Measurements from ENCODE around the gene ANKRD33.

Gene ANKRD33

DNA sequence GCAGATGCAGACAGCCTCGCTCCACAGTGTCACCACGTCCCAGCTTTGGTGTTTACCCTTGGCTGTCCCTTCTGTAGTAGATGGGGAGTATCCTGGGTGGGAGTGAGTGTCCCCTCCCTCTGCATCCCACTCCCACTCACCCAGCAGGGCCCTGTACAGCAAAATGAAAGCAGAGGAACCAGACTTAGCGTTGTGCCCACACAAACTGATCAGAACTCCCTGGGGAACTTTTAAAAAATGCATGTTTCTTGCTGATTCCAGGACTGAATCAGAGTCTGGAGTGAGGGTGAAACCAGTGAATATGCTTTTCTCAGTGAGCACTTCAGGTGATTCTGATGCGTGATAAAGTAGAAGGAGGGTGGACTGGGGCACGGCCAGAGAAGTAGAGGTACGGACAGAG, 22.3 kb downstream of the ANKRD33 start:
- H3K4me1 Mint-ChIP-seq (ENCODE audit: low read depth) = no peaks in the 10 kb centered on the region
- no peaks in the 10 kb centered on the region for H3K9me3 Mint-ChIP-seq
- H3K36me3 Mint-ChIP-seq (ENCODE audit: low read depth) = no peaks in the 10 kb centered on the region
- no peak overlapping the region for H3K4me3 Mint-ChIP-seq
- no peak overlapping the region for H3K27ac Mint-ChIP-seq
- peaks cover 29% of the 10 kb centered on the region for H3K27me3 Mint-ChIP-seq
- DNase-seq = no peak

GRCh38 chr12:51910691-51911090, 22.8 kb downstream of the ANKRD33 start:
- no peaks in the 10 kb centered on the region for H3K36me3 Mint-ChIP-seq (ENCODE audit: low read depth)
- H3K4me1 Mint-ChIP-seq (ENCODE audit: low read depth) = no peaks in the 10 kb centered on the region
- H3K4me3 Mint-ChIP-seq = no peak overlapping the region
- H3K9me3 Mint-ChIP-seq = no peaks in the 10 kb centered on the region
- H3K27me3 Mint-ChIP-seq = peaks cover 29% of the 10 kb centered on the region
- no peak for DNase-seq
- H3K27ac Mint-ChIP-seq = no peak overlapping the region

DNA sequence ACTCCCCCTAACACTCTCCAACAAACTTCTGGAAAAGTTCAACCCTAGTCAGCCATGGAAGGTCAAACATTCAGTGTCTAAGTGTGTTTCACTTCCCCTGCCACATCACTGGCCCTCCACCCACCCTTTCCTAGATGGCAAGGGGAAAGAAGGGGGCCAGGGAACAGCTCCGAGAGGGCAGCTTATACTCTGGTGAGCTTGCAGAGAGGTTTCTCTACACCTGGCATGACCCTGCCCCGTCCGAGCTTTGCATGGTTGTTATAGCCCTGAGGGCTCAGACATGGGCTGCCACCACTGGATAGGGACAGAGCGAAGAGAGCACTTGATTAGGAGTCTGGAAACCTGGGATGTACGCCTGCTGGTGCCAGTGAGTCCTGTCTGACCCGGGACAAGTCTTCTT, 23.4 kb downstream of the ANKRD33 start:
- no peak overlapping the region for H3K4me3 Mint-ChIP-seq
- H3K9me3 Mint-ChIP-seq = no peaks in the 10 kb centered on the region
- H3K27ac Mint-ChIP-seq = no peak overlapping the region
- peaks cover 25% of the 10 kb centered on the region for H3K27me3 Mint-ChIP-seq
- H3K4me1 Mint-ChIP-seq (ENCODE audit: low read depth) = no peaks in the 10 kb centered on the region
- no peaks in the 10 kb centered on the region for H3K36me3 Mint-ChIP-seq (ENCODE audit: low read depth)
- DNase-seq = no peak

DNA sequence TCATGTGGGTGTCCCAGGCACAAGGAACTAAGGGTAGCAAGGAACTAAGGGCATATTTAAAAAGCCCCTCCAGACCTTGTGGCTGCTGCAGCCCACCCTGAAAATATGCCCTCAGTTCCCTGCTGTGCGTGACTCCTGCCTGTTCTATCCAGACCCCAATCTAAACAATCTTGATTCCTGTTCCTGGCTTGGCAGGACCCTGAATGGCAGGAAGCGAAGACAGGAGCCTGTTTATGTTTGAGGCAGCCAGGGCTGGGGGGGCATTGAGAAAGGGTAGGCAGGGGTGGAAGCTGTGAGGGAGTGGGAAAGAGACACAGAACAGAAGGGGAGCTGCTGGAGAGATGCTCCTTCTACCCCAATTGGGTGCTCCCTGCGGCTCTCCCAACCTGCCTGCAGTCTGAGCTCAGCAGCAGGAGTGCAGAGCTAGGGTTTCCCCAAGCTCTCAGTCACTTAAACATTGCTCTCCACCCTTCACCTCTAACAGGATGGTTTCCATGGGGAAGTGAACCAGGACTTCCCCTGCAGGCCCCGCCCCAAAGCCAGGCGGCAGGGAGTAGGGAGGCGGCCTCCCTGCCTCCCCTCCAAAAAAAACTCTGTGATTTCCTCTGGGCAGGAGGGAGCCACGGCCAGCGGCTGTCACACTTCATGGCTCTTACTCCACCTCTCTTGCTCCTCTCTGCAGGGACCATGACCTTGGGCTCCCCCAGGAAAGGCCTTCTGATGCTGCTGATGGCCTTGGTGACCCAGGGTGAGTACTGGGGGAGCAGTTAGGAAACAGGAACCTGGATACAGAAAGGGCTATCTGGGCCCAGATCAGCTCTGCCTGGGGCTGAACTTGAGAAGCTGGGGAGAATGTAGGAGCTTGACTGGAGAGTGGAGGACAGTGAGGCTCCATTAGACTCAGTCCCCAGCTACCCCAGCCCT, 24.1 kb downstream of the ANKRD33 start:
- Mint-ChIP-seq H3K27me3 (peaks cover 21% of the 10 kb centered on the region), H3K4me1 (ENCODE audit: low read depth) (no peaks in the 10 kb centered on the region), H3K27ac (no peak overlapping the region), H3K36me3 (ENCODE audit: low read depth) (no peaks in the 10 kb centered on the region), H3K9me3 (no peaks in the 10 kb centered on the region), H3K4me3 (no peak overlapping the region)
- no peak for DNase-seq

- no peaks in the 10 kb centered on the region for H3K4me1 Mint-ChIP-seq (ENCODE audit: low read depth)
- H3K36me3 Mint-ChIP-seq (ENCODE audit: low read depth) = no peaks in the 10 kb centered on the region
- no peaks in the 10 kb centered on the region for H3K9me3 Mint-ChIP-seq
- no peak overlapping the region for H3K4me3 Mint-ChIP-seq
- H3K27me3 Mint-ChIP-seq = peaks cover 13% of the 10 kb centered on the region
- DNase-seq = no peak
- H3K27ac Mint-ChIP-seq = no peak overlapping the region
These were observed 25.4 kb downstream of the ANKRD33 start for GRCh38 chr12:51913071-51914033.

DNA sequence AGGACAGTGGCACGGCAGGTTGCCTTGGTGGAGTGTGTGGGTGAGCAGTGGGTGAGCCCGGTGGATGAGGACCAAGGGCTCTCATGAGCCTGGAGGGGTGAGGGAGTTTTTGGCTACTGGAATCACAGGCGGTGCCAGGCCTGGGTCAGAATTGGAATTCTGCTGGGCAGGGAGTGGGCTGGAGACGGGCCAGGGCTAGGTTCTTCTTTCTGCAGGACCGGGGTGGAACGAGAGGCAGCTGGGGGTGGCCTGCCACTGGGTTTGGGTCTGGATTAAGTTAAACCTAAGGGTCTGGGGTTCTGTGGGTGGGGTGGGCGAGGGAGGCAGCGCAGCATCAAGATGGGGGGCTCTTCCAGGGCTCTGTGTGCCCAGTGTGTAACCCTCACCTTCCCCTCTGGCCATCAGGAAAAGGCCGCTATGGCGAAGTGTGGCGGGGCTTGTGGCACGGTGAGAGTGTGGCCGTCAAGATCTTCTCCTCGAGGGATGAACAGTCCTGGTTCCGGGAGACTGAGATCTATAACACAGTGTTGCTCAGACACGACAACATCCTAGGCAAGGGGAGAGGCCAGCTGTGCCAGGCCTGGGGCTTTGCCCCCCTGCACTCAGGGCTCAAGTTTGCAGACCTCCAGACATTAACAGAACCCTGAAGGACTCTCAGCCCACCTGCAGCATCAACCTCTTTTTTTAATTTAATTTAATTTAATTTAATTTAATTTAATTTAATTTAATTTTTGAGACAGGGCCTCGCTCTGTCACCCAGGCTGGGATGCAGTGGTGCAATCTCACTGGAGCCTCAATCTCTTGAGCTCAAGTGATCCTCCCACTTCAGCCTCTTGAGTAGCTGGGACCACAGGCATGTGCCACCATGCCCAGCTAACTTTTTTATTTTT, 26.4 kb downstream of the ANKRD33 start:
- Mint-ChIP-seq H3K4me3 (no peak overlapping the region), H3K27me3 (peaks cover 5% of the 10 kb centered on the region), H3K9me3 (no peaks in the 10 kb centered on the region), H3K4me1 (ENCODE audit: low read depth) (no peaks in the 10 kb centered on the region), H3K27ac (no peak overlapping the region), H3K36me3 (ENCODE audit: low read depth) (no peaks in the 10 kb centered on the region)
- no peak for DNase-seq

DNA sequence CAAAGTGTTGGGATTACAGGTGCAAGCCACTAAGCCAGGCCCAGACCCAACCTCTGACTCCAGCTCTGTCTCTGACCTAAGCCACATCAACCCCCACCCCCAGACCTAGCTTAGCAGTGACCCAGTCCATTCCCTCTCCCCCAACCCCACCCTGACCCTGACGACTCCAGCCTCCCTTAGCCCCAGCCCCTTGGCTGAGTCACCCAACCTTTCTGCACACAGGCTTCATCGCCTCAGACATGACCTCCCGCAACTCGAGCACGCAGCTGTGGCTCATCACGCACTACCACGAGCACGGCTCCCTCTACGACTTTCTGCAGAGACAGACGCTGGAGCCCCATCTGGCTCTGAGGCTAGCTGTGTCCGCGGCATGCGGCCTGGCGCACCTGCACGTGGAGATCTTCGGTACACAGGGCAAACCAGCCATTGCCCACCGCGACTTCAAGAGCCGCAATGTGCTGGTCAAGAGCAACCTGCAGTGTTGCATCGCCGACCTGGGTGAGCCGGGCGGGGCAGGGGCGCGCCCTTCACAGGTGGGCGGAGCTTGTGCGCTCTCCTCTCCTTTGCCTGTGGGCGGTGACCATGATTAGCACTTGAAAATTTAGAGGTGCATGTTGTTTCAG, 27.2 kb downstream of the ANKRD33 start:
- Mint-ChIP-seq H3K4me1 (ENCODE audit: low read depth) (no peaks in the 10 kb centered on the region), H3K4me3 (no peak overlapping the region), H3K36me3 (ENCODE audit: low read depth) (no peaks in the 10 kb centered on the region), H3K9me3 (no peaks in the 10 kb centered on the region), H3K27me3 (peaks cover 3% of the 10 kb centered on the region), H3K27ac (no peak overlapping the region)
- no peak for DNase-seq

DNA sequence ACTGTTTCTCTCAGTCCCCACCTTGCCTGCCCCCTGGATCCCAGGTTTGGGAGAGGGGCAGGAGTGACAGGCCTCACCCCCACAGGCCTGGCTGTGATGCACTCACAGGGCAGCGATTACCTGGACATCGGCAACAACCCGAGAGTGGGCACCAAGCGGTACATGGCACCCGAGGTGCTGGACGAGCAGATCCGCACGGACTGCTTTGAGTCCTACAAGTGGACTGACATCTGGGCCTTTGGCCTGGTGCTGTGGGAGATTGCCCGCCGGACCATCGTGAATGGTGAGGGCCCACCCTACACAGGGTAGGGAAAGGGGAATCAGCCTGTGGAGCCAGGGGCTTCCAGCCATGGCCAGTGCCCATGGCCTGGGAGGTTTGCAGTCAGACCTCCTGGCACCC, 28.0 kb downstream of the ANKRD33 start:
- Mint-ChIP-seq H3K27me3 (peaks cover 3% of the 10 kb centered on the region), H3K27ac (no peak overlapping the region), H3K9me3 (no peaks in the 10 kb centered on the region), H3K4me1 (ENCODE audit: low read depth) (no peaks in the 10 kb centered on the region), H3K4me3 (no peak overlapping the region), H3K36me3 (ENCODE audit: low read depth) (no peaks in the 10 kb centered on the region)
- DNase-seq = no peak

DNA sequence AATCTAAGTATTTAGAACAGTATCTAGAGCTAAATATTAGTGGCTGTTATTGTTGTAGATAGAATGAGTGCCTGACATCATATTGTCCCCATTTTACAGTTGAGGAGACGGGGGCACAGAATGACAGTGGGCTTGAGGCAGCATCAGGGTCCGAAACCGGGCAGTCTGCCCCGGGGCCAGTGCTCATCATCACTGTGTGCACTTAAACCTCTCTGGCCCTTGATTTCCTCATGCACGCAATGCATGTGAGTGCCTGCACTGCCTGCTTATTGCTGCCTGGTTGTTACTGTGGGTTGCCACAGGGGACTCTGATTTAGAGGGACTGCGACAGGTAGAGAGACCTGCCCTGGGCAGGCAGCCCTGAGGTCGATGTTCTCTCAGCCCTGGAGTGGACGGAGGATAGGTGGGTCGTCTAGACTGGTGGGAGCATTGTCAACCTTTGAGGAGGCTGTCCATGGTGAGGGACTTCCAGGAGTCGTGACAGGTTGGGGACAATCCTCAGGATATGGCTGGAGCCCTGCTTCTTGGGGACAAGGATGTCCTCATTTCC, 29.2 kb downstream of the ANKRD33 start:
- DNase-seq = no peak
- Mint-ChIP-seq H3K27ac (no peak overlapping the region), H3K36me3 (ENCODE audit: low read depth) (no peaks in the 10 kb centered on the region), H3K4me3 (no peak overlapping the region), H3K4me1 (ENCODE audit: low read depth) (no peaks in the 10 kb centered on the region), H3K27me3 (peaks cover 3% of the 10 kb centered on the region), H3K9me3 (no peaks in the 10 kb centered on the region)

DNA sequence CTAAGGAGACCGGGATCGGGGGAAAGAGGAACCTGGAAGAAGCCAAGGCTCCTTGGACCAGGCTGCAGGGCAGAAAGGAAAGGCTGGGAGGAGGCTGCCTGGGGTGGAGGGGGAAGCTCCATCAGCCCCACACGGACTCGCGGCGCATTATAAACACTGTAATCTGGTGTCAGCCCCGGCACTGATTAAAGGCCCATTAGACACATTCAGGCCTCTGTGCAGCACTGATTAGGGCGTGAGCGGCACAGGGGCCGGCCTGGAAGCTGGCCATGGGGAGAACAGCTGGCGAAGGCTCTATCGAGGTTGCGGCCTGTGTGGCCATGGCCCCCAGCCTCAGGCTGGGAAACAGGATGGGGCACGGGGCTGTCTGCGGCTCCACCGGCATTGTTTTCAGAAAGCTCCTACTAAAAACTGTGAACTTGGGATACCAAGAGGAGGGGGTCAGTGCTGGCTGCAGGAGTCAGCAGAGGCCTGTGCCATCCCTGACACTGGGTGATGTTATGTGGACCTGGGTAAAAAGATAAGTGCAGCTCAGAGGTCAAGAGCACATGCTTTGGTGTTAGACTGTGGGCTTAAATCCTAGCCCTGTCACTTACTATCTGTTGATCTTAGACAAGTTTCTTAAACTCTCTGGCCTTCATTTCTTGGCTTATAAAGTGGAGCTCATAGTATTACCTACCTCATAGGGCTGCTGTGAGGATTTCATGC, 30.0 kb downstream of the ANKRD33 start:
- DNase-seq = no peak
- no peak overlapping the region for H3K27ac Mint-ChIP-seq
- no peaks in the 10 kb centered on the region for H3K9me3 Mint-ChIP-seq
- H3K4me3 Mint-ChIP-seq = no peak overlapping the region
- H3K4me1 Mint-ChIP-seq (ENCODE audit: low read depth) = no peaks in the 10 kb centered on the region
- peaks cover under 1% of the 10 kb centered on the region for H3K27me3 Mint-ChIP-seq
- H3K36me3 Mint-ChIP-seq (ENCODE audit: low read depth) = no peaks in the 10 kb centered on the region

- no peak overlapping the region for H3K27ac Mint-ChIP-seq
- H3K27me3 Mint-ChIP-seq = peaks cover 3% of the 10 kb centered on the region
- no peak overlapping the region for H3K4me3 Mint-ChIP-seq
- no peak for DNase-seq
- no peaks in the 10 kb centered on the region for H3K9me3 Mint-ChIP-seq
- no peaks in the 10 kb centered on the region for H3K36me3 Mint-ChIP-seq (ENCODE audit: low read depth)
- peaks cover 8% of the 10 kb centered on the region for H3K4me1 Mint-ChIP-seq (ENCODE audit: low read depth)
These were observed 32.1 kb downstream of the ANKRD33 start for GRCh38 chr12:51920046-51920445.

GRCh38 chr12:51921017-51921725, 33.3 kb downstream of the ANKRD33 start:
- Mint-ChIP-seq H3K4me3 (no peak overlapping the region), H3K27me3 (peaks cover 3% of the 10 kb centered on the region), H3K9me3 (no peaks in the 10 kb centered on the region), H3K36me3 (ENCODE audit: low read depth) (no peaks in the 10 kb centered on the region), H3K27ac (no peak overlapping the region), H3K4me1 (ENCODE audit: low read depth) (peaks cover 10% of the 10 kb centered on the region)
- no peak for DNase-seq

- Mint-ChIP-seq H3K36me3 (ENCODE audit: low read depth) (no peaks in the 10 kb centered on the region), H3K27me3 (peaks cover 3% of the 10 kb centered on the region), H3K4me3 (no peak overlapping the region), H3K9me3 (no peaks in the 10 kb centered on the region), H3K4me1 (ENCODE audit: low read depth) (peaks cover 11% of the 10 kb centered on the region), H3K27ac (no peak overlapping the region)
- no peak for DNase-seq
These were observed 34.2 kb downstream of the ANKRD33 start for GRCh38 chr12:51922146-51922545.

All from activated T-cell treated with anti-CD3 and anti-CD28 coated beads, Interleukin-2, amount 50 U/mL, for 24 hours (primary cell).